GM21723 (cell line): ENCODE data around the gene NFATC1.

Source experiments
- ATAC-seq: cut with Tn5 transposase; IDR thresholded peaks from one replicate; pipeline ENCODE4 v1.9.1; 2021; ENCODE audit warnings: mild to moderate bottlenecking, moderate library complexity; ENCODE audit not compliant: unreplicated experiment

NFATC1 gene

GRCh38 chr18:79395761-79396404, at the start of gene NFATC1:
TSS of gene NFATC1 (plus strand) at chr18:79395930. CDS start at chr18:79396225, 295 bp downstream.
- ATAC-seq = peak; percentile 0

GRCh38 chr18:79345981-79346380, 49.7 kb upstream of the NFATC1 start:
- no peak for ATAC-seq

- ATAC-seq = no peak
These were observed 47.7 kb upstream of the NFATC1 start for GRCh38 chr18:79348066-79348465.

- no peak for ATAC-seq
These were observed 43.3 kb upstream of the NFATC1 start for GRCh38 chr18:79352432-79352831.

- no peak for ATAC-seq
These were observed 42.5 kb upstream of the NFATC1 start for GRCh38 chr18:79353267-79353666.

- ATAC-seq = no peak
These were observed 41.4 kb upstream of the NFATC1 start for GRCh38 chr18:79354350-79354749.

GRCh38 chr18:79355433-79356335, 40.0 kb upstream of the NFATC1 start:
- peak; percentile 40 for ATAC-seq

GRCh38 chr18:79356435-79356834, 39.3 kb upstream of the NFATC1 start:
- ATAC-seq = peak; percentile 91

- no peak for ATAC-seq
These were observed 34.8 kb upstream of the NFATC1 start for GRCh38 chr18:79360933-79361332.

- no peak for ATAC-seq
These were observed 33.8 kb upstream of the NFATC1 start for GRCh38 chr18:79361766-79362522.

- no peak for ATAC-seq
These were observed 30.0 kb upstream of the NFATC1 start for GRCh38 chr18:79365701-79366100.

GRCh38 chr18:79366177-79367094, 29.3 kb upstream of the NFATC1 start:
- no peak for ATAC-seq

GRCh38 chr18:79367480-79367879, 28.2 kb upstream of the NFATC1 start:
- ATAC-seq = no peak

- no peak for ATAC-seq
These were observed 27.7 kb upstream of the NFATC1 start for GRCh38 chr18:79367989-79368388.

GRCh38 chr18:79368681-79369080, 27.0 kb upstream of the NFATC1 start:
- no peak for ATAC-seq

- no peak for ATAC-seq
These were observed 24.1 kb upstream of the NFATC1 start for GRCh38 chr18:79371561-79372121.

- ATAC-seq = no peak
These were observed 23.3 kb upstream of the NFATC1 start for GRCh38 chr18:79372461-79372860.

- ATAC-seq = no peak
These were observed 22.7 kb upstream of the NFATC1 start for GRCh38 chr18:79372991-79373390.

GRCh38 chr18:79373736-79374135, 22.0 kb upstream of the NFATC1 start:
- no peak for ATAC-seq
